Keratinocyte (primary cell): ENCODE data around the gene MDFIC2.

Source experiments
- CTCF ChIP-seq, 3 experiments: IDR thresholded peaks in 1 of 3; conservative IDR thresholded peaks in 1 of 3; optimal IDR thresholded peaks in 1 of 3; 2 replicates in 2 of 3; 3 replicates in 1 of 3; pipeline versions ENCODE3 to v1.5.1; 2011; ENCODE audit warnings: low read length in 3 of 3, mild to moderate bottlenecking in 3 of 3, moderate library complexity in 2 of 3, control low read depth in 1 of 3, inconsistent platforms in 1 of 3; ENCODE audit not compliant: insufficient read depth in 2 of 3; ENCODE audit errors: extremely low read depth in 1 of 3
- EZH2 ChIP-seq: IDR thresholded peaks from one replicate; pipeline ENCODE4 v1.6.1; 2012; ENCODE audit warnings: inconsistent platforms, mild to moderate bottlenecking, low read length, moderate library complexity

GRCh38 chr3:70308760-70309159 lies 3.7 kb downstream of the MDFIC2 start:
- peak in 1 of 3 experiments; percentile 54 for TF ChIP-seq CTCF (optimal IDR thresholded peaks at IDR 0.05 in 1 of 3, IDR thresholded peaks at IDR 0.05 in 1 of 3, conservative IDR thresholded peaks at IDR 0.05 in 1 of 3; ENCODE audit: extremely low read depth in 1 of 3, insufficient read depth in 2 of 3, low read length in 3 of 3)
- no peak for TF ChIP-seq EZH2
